Measurements from ENCODE around the gene LRP3.
A peak's percentile ranks its signal among the peaks of the same experiment; 100 is the strongest.

DNA sequence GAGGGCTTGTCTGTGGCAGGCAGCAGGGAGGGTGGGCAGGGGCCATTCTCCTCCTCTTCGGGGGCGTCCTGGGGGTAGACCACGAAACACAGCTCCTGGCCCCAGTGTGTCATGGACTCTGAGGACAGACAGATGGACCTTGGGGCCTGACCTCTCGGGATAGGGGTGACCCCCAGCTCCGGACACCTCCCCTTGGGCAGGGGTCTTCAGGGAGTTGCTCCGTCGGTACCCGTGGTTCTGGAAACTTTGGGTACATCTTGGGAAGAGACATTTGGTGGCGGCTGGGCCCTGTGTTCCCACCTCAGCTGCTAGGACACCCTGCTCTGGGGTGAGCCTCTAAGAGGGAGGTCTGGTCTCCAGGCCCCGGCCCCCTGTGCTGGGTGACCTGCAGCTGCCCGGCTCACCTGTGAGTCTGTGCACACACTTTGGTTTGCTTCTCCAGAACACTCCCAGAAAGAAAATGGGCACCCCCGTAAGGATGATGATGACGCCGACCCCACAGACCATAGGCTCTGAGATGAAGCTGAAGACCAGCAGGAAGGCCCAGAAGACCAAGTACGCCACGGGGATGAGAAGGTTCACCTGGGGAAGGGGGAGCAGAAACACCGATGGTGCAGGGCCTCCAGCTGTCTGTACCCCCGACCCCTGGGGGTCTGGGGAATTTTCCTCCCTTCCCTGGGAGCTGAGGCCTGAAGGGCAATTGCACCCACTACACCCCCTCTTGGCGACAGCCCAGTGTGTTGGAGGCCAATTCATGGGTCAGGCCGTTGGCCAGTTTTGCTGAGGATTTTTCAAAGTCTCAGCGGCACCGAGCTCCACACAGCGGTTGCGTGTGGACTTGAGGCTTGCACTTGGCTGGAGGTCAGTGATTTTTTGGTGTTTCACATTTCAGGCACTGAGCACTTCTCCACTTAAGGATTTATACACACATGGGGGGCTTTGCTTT lies 15.0 kb downstream of the LRP3 start:
- TF ChIP-seq POLR2A (IDR thresholded peaks at IDR 0.05) = no peak
- TF ChIP-seq, protein P1, sequence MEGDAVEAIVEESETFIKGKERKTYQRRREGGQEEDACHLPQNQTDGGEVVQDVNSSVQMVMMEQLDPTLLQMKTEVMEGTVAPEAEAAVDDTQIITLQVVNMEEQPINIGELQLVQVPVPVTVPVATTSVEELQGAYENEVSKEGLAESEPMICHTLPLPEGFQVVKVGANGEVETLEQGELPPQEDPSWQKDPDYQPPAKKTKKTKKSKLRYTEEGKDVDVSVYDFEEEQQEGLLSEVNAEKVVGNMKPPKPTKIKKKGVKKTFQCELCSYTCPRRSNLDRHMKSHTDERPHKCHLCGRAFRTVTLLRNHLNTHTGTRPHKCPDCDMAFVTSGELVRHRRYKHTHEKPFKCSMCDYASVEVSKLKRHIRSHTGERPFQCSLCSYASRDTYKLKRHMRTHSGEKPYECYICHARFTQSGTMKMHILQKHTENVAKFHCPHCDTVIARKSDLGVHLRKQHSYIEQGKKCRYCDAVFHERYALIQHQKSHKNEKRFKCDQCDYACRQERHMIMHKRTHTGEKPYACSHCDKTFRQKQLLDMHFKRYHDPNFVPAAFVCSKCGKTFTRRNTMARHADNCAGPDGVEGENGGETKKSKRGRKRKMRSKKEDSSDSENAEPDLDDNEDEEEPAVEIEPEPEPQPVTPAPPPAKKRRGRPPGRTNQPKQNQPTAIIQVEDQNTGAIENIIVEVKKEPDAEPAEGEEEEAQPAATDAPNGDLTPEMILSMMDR (IDR thresholded peaks at IDR 0.05) = peak in 1 of 3 experiments; percentile 12
